NCI-H1048 (cell line): ENCODE data around the gene DDX25.

Source experiments
- DNase-seq: peaks from one replicate; lab custom pipeline; 2025; lab: John Stamatoyannopoulos, UW

The DDX25 gene

DNA sequence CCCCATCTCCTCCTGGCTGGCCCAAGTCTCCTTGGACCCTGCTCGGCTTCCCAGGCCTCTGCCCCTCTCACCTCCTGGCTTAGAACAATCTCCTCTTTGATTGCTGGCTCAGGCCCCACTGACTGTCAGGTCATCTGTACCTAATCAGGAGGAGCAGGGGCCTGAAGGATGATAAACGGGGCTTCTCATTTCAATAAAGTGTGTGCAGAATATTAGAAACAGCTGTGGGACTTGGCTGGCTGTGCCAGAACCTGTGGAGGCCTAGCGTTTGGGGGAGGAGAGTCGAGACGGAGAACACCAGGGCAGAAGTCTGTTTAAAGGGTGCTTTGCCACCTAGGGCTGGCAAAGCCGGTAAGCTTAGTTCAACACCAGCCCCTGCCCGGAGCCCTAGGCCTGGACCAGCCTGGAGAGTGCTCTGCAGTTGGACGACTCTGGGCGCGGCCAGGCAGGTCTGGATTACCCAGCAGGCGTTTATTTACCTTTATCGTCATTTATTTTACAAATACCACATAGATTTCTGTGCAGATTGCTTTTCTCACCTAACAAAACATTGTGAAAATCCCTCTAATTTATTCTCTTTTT is 31.4 kb downstream of the DDX25 start:
- no peak for DNase-seq

GRCh38 chr11:125938418-125938817 is 34.1 kb downstream of the DDX25 start:
- DNase-seq = no peak

- DNase-seq = no peak
Measured at GRCh38 chr11:125939081-125939521, 34.8 kb downstream of the DDX25 start.

DNA sequence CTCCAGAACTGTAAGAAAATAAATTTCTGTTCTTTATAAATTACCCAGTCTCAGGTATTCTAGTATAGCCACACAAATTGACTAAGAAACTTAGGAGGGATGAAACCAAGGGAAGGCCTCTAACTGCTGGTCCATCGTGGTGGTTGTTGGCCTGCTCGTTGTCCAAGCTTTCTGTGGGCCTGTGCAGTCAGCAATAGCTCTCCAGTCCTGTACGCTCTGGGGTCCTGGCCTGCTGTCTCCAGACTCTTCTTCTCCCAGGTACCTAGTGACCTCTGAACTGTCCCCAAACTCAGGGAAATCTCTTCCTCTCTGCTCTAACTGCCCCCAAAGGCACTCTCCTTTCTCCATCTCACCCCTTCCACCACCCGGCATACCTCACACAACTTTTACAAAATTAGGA is 35.8 kb downstream of the DDX25 start:
- DNase-seq = no peak

GRCh38 chr11:125941267-125941618 is 36.9 kb downstream of the DDX25 start:
- no peak for DNase-seq

GRCh38 chr11:125941619-125942611 is 37.6 kb downstream of the DDX25 start:
- DNase-seq = no peak

- no peak for DNase-seq
Measured at GRCh38 chr11:125942771-125943428, 38.6 kb downstream of the DDX25 start.

- no peak for DNase-seq
Measured at GRCh38 chr11:125943661-125944349, 39.5 kb downstream of the DDX25 start.

DNA sequence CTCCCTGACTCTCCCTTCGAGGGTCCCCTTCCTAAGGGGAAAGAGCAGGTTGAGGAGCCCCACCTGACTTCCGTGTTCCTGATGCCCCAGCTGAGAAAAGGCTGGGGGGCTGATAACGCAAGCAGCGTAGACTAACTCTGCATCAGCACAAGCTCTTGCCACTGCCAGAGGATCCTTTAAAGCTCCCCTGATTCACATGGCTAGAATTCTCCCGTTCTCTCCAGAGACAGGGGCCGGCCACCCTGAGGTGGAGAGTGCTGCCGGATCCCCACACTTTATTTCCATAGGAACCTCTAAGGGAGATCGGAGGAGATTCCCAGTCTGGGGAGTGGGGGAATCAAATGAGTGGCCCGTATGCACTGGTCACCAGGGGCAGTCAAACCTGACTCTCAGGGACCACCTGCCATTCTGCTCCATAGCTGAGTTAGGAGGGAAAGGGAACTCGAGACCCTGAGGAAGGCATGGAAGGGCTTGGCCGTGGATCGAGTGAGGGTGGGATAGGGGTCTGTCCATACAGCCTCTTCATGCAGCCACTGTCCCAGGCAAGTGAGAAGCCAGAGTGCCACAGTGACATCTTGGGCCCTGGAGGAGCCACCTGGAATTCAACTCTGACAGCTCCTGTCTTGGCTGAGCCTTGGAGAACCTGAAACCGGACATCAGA is 40.2 kb downstream of the DDX25 start:
- DNase-seq = no peak

GRCh38 chr11:125945011-125945796 is 40.9 kb downstream of the DDX25 start:
- no peak for DNase-seq

GRCh38 chr11:125945797-125946520 is 41.7 kb downstream of the DDX25 start, which contains the start of gene VSIG10L2:
TSS of gene VSIG10L2 (plus strand) at chr11:125946044. CDS start at chr11:125946056, 12 bp downstream.
- no peak for DNase-seq

GRCh38 chr11:125946712-125947418 is 42.6 kb downstream of the DDX25 start:
- no peak for DNase-seq

DNA sequence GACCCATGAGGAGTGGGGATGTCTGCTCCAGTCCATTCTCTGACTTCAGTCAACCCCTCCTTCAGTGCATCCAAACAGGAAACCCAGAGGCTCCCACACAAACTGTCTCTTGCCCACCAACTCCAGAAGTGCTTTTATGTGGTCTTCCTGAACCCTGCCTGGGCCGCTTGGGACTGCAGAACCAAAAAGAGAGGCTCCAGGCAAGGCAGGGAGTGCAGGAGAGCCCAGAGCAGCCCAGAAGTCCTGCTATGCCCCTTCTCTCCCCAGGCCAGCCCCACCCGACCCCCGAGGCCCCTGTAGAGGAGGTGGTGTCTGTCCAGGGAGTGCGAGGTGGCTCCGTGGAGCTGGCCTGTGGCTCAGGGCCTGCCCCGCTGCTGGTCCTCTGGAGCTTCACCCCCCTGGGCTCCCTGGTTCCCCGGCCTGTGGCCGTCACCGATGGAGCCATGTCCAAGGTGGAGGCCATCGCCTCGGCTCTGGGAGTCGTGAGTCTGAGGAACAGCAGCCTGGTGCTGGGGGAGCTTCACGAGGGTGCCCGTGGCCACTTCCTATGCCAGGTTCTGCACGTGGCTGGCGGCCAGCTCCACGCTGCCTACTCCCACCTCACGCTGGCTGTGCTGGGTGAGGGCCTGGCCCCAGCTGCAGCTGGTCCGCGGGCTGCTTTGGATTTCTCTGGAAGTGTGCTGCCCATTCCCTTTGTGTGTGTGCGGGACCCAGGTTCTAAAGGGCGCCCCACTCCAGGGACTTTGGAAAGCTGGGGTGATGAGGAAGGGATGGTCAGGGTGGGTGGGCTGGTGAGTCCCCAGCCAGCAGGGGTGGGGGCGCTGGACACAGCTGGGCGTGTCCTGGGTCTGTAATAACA is 43.3 kb downstream of the DDX25 start:
- DNase-seq = no peak

DNA sequence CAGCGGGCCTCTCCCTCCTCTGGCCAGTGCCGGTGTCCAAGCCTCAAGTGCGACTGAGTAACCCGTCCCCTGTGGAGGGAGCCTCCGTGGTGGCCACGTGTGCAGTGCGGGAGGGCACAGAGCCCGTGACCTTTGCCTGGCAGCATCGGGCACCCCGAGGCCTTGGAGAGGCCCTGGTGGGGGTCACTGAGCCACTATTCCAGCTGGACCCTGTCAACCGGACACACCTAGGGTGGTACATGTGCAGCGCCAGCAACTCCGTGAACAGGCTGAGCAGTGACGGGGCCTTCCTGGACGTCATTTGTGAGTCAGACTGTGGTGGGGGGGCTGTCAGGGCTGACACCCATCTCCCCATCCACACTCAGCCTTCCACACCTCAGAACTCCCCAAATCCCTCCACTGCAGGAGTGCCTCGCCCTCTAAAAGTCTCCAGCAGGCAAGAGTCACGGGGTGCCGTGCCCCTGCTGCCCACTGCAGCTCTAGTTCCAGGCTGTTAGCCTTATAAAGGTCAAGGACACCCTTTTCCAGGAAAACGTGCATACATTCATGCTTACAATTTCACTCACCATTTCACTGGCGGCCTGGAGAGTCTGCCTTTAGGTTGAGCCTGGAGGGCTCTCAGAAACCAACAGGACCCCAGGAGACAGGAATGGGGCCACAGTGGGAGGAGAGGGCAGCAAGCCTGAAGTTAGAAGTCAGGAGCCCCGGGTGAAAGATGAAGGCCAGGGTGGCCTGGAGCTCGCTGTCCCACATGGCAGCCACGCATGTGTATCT is 44.2 kb downstream of the DDX25 start:
- DNase-seq = no peak

- no peak for DNase-seq
Measured at GRCh38 chr11:125949271-125950177, 45.2 kb downstream of the DDX25 start.

DNA sequence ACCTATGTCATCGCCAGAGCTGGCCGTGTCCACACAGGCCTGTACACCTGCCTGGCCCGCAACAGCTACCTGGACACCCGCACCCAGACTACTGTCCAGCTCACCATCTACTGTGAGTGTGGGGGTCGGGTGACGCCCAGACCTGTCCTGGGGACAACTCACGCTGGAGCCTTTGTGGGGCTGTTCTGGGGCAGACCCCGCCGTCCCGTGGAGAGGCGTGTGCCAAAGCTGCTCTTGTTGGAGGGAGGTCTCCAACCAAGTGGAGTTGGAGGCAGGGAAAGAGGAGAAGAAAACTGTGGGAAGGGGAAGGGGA is 45.8 kb downstream of the DDX25 start:
- DNase-seq = no peak
